GM18520 (cell line): ENCODE measurements around the gene SLC11A1.

Source experiments
- ATAC-seq: cut with Tn5 transposase; IDR thresholded peaks from one replicate; pipeline ENCODE4 v1.9.1; 2021; ENCODE audit not compliant: unreplicated experiment

SLC11A1 gene

GRCh38 chr2:218431878-218432277, 49.8 kb downstream of the SLC11A1 start:
- ATAC-seq = no peak

GRCh38 chr2:218432676-218433365, 50.7 kb downstream of the SLC11A1 start:
- no peak for ATAC-seq

GRCh38 chr2:218434456-218434855, 52.4 kb downstream of the SLC11A1 start:
- ATAC-seq = no peak

- no peak for ATAC-seq
These were observed 53.2 kb downstream of the SLC11A1 start for GRCh38 chr2:218435003-218435982.

GRCh38 chr2:218436992-218437391, 54.9 kb downstream of the SLC11A1 start:
- ATAC-seq = no peak

DNA sequence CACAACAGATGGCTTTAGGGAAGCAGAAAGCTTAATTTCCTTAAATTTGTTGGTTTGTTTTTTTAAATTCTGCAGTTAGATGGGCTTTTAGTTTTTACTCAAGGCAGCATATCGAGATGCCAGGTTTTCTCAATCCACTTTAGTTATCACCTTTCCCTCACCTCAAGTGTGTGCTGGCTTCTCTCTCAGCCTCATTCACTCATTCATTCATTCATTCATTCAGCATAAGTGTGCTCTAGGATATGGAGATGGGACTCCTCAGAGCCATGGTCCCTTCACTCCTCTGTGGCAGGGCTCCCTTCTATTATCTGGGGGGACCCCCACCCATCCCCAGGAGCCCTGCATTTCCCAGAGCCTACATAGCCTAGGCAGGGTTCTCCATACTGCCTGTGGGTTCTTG, 55.9 kb downstream of the SLC11A1 start:
- no peak for ATAC-seq

DNA sequence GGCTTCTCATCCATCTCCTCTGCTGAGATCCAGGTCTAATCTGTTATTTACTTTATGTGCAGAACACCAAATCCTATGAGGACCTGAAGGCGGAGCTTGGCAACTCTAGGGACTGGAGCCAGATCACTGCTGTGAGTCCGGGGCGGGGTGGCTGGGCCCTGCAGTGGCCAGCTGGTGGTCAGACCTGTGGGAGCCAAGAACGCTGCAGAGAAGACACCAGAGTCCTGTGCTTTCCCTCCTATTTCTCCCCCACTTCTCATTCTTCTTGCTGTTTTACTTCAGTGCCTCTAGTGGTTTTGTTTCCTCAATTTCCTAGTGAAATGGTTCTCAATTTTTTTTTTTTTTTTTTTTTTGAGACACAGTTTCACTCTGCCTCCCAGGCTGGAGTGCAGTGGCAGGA, 56.5 kb downstream of the SLC11A1 start:
- ATAC-seq = no peak

DNA sequence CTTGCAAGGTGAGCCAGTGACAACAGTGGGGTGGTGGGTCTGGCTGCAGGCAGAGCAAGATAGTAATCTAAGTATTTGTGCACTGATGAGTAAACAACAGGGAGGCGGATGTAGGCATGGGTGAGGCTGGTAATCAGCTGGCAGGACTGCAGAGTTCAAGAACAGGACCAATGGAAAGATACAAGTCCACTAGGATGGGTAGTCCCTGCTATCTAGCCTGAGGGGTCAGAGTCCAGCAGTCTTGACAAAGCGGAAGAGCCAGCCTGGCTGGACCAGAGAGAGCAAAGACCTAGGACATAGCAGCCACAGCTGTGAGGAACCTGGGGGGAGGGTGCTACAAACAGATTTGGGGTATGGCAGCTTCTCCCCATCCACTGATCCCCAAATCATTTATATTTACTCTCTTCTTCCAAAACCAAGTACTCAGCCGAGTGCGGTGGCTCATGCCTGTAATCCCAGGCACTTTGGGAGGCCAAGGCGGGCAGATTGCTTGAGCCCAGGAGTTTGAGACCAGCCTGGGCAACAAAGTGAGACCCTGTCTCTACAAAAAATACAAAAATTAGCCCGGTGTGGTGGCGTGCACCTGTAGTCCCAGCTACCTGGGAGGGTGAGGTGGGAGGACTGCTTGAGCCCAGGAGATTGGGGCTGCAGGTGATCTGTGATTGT, 62.8 kb downstream of the SLC11A1 start:
- no peak for ATAC-seq

- no peak for ATAC-seq
These were observed 63.5 kb downstream of the SLC11A1 start for GRCh38 chr2:218445602-218446001.
